ENCODE results near the gene GRAP. TPM values are rescaled to one million over a fixed set of nuclear protein-coding genes. Genes with fewer than 3 reads are reported as not detected.

Gene GRAP
- total RNA-seq, 2 donors from 2014 or later, result 0.27 to 11.1 TPM

DNA sequence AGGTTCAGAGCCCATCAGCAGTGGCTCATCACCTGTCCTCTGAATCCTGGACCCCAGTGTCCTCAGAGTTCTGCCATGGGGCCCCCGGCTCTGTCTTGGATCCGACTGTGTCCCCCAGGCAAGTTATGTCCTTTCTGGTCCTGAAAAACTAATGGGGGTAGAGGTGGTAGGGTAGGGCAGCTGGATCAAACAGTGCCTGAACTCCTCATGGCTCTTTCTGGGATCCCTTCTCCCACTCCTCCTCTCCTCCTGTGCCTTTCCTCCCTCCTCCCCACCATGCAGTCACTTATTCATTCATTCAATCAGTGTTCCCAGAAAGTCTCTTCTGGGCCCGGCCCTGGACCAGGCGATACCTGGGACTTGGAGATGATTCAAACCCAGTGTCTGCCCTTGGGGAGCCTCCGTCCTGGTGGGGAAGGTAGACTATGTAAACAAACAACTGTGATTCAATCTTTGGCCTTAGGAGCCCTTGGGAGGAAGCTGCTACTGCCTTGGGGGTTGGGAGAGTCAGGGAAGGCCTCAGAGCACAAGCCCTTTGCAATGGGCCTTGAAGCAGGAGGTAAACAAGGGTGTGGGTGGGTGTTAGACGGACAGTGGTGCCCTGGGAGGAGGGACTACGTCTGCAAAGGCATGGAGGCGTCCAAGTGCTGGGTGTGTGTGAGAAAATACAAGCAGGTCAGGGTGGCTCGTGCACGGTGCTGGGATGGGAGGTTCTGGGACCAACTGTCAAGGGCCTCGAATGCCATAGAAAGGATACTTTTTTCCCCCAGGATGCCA lies 35.8 kb downstream of the GRAP start:
- H3K27ac ChIP-seq, result no peak overlapping the region
- H3K27me3 ChIP-seq (replicated peaks; ENCODE audit: insufficient read depth), result no peaks in the 10 kb centered on the region
- DNase-seq (ENCODE audit: low spot score), result no peak
- H3K36me3 ChIP-seq, result no peaks in the 10 kb centered on the region
- H3K4me3 ChIP-seq, result no peak overlapping the region
- no peaks in the 10 kb centered on the region for H3K9me3 ChIP-seq
- WGBS, result 67% methylated on average over 11 of the region's 11 CpGs
- intact Hi-C loops (cut with DNase I), result no loop called here
- TF ChIP-seq CTCF (IDR thresholded peaks at IDR 0.05) (no peak), POLR2A (IDR thresholded peaks at IDR 0.05) (no peak), POLR2AphosphoS5 (IDR thresholded peaks at IDR 0.05) (no peak)
- H3K4me1 ChIP-seq (replicated peaks), result no peaks in the 10 kb centered on the region

DNA sequence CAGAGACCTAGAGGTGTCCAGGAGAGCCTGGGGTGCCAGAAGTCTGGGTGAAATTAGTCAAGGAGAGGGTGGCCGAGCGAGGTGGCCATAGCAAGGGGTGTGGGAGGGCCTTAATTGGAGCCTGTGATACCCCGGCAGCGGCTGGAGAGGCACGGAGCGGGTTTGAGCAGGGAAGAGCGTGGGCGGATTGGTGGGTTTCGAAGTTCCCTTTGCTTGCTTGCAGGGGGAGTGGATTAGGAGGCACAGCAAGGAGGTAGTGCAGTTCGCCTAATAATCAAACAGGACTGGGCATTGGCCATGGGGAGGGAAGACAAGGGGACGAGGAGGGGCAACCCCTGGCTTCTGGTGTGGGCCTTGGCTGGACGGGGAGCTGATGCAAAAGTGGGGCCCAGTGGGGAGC lies 36.8 kb downstream of the GRAP start:
- Histone ChIP-seq H3K27me3 (replicated peaks; ENCODE audit: insufficient read depth) (no peaks in the 10 kb centered on the region), H3K4me3 (no peak overlapping the region), H3K9me3 (no peaks in the 10 kb centered on the region), H3K4me1 (replicated peaks) (no peaks in the 10 kb centered on the region), H3K27ac (no peak overlapping the region), H3K36me3 (no peaks in the 10 kb centered on the region)
- 95% methylated on average over 12 of the region's 12 CpGs for WGBS
- TF ChIP-seq POLR2AphosphoS5 (IDR thresholded peaks at IDR 0.05) (no peak), POLR2A (IDR thresholded peaks at IDR 0.05) (no peak), CTCF (IDR thresholded peaks at IDR 0.05) (no peak)
- DNase-seq (ENCODE audit: low spot score), result no peak
- intact Hi-C loops (cut with DNase I), result no loop called here

- no peaks in the 10 kb centered on the region for H3K9me3 ChIP-seq
- no peak overlapping the region for H3K4me3 ChIP-seq
- no peaks in the 10 kb centered on the region for H3K4me1 ChIP-seq (replicated peaks)
- DNase-seq (ENCODE audit: low spot score), result no peak
- no peaks in the 10 kb centered on the region for H3K36me3 ChIP-seq
- H3K27me3 ChIP-seq (replicated peaks; ENCODE audit: insufficient read depth), result no peaks in the 10 kb centered on the region
- TF ChIP-seq POLR2A (IDR thresholded peaks at IDR 0.05), result no peak
- no peak for TF ChIP-seq POLR2AphosphoS5 (IDR thresholded peaks at IDR 0.05)
- TF ChIP-seq CTCF (IDR thresholded peaks at IDR 0.05), result no peak
- intact Hi-C loops (cut with DNase I), result no loop called here
- no peak overlapping the region for H3K27ac ChIP-seq
These were observed 40.1 kb downstream of the GRAP start for GRCh38 chr17:19006698-19007097.

GRCh38 chr17:19005789-19006430 lies 40.8 kb downstream of the GRAP start:
- Histone ChIP-seq H3K9me3 (no peaks in the 10 kb centered on the region), H3K4me1 (replicated peaks) (no peaks in the 10 kb centered on the region), H3K36me3 (no peaks in the 10 kb centered on the region), H3K27me3 (replicated peaks; ENCODE audit: insufficient read depth) (no peaks in the 10 kb centered on the region), H3K27ac (no peak overlapping the region), H3K4me3 (no peak overlapping the region)
- TF ChIP-seq CTCF (IDR thresholded peaks at IDR 0.05) (no peak), POLR2AphosphoS5 (IDR thresholded peaks at IDR 0.05) (no peak), POLR2A (IDR thresholded peaks at IDR 0.05) (no peak)
- WGBS, result 95% methylated on average over 4 of the region's 4 CpGs
- intact Hi-C loops (cut with DNase I), result no loop called here
- DNase-seq (ENCODE audit: low spot score), result no peak

Data from prostate gland (tissue), 2 donors.